ENCODE results near the gene SH3PXD2A.

SH3PXD2A gene

GRCh38 chr10:103714232-103714891, 141.0 kb downstream of the SH3PXD2A start:
- Histone ChIP-seq H3K4me3 (no peak overlapping the region), H3K27ac (no peak overlapping the region)
- TF ChIP-seq CTCF (IDR thresholded peaks at IDR 0.05), result no peak
- DNase-seq (ENCODE audit: low spot score), result no peak

- Histone ChIP-seq H3K4me3 (no peak overlapping the region), H3K27ac (no peak overlapping the region)
- no peak for DNase-seq (ENCODE audit: low spot score)
- TF ChIP-seq CTCF (IDR thresholded peaks at IDR 0.05), result no peak
Measured at GRCh38 chr10:103713676-103714075, 141.7 kb downstream of the SH3PXD2A start.

- Histone ChIP-seq H3K27ac (no peak overlapping the region), H3K4me3 (no peak overlapping the region)
- TF ChIP-seq CTCF (IDR thresholded peaks at IDR 0.05), result peak; percentile 86
- no peak for DNase-seq (ENCODE audit: low spot score)
Measured at GRCh38 chr10:103712898-103713498, 142.4 kb downstream of the SH3PXD2A start.

- TF ChIP-seq CTCF (IDR thresholded peaks at IDR 0.05), result no peak
- no peak for DNase-seq (ENCODE audit: low spot score)
- H3K4me3 ChIP-seq, result no peak overlapping the region
Measured at GRCh38 chr10:103712146-103712545, 143.2 kb downstream of the SH3PXD2A start.

GRCh38 chr10:103711351-103711994, 143.9 kb downstream of the SH3PXD2A start:
- TF ChIP-seq CTCF (IDR thresholded peaks at IDR 0.05), result no peak
- Histone ChIP-seq H3K27ac (no peak overlapping the region), H3K4me3 (no peak overlapping the region)
- no peak for DNase-seq (ENCODE audit: low spot score)

More at GRCh38 chr10:103712146-103712545, 143.2 kb downstream of the SH3PXD2A start:
- H3K27ac ChIP-seq, result no peak overlapping the region

- Histone ChIP-seq H3K4me3 (no peak overlapping the region), H3K27ac (no peak overlapping the region)
- DNase-seq (ENCODE audit: low spot score), result no peak
- TF ChIP-seq CTCF (IDR thresholded peaks at IDR 0.05), result no peak
Measured at GRCh38 chr10:103710490-103710889, 144.9 kb downstream of the SH3PXD2A start.
